Astrocyte of the cerebellum (primary cell): ENCODE measurements around the gene EIF4G3.

ENCODE experiments used
- DNase-seq: peaks from one replicate; pipeline ENCODE4 v3.0.0-alpha.2; 2011; ENCODE audit warnings: low read depth
- H3K4me3 ChIP-seq: 2 replicates; pipeline ENCODE4 v1.5.1; 2011; ENCODE audit warnings: mild to moderate bottlenecking, low read depth, low read length, moderate library complexity
- CTCF ChIP-seq: IDR thresholded peaks from 2 replicates; pipeline ENCODE4 v1.5.1; 2012; ENCODE audit warnings: low read length, low read depth, moderate library complexity, mild to moderate bottlenecking; ENCODE audit errors: missing control alignments
- in situ Hi-C: cut with HindIII; loops from 2 replicates; pipeline ENCODE4 v1.10.0; 2017; ENCODE audit warnings: low sequenced_read_pairs

Gene EIF4G3

GRCh38 chr1:21022279-21023040, 154.2 kb downstream of the EIF4G3 start:
- in situ Hi-C loops, result no loop called here
- no peak overlapping the region for H3K4me3 ChIP-seq
- peak; percentile 98 for DNase-seq
- TF ChIP-seq CTCF, result no peak

DNA sequence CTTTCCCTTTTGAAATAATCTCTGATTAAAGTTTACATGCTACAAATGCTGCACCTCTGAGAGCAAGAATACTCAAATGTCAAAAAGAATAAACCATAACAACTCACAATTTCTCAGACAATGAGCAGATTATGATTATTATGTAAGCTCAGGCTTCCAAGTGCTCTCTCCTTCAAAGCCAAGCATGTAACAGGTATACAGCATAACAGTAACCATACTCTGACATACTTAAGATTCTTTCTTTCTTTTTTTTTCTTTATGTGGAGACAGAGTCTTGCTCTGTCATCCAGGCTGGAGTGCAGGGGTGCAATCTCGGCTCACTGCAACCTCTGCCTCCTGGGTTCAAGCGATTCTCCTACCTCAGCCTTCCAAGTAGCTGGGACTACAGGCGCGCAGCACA, 155.4 kb downstream of the EIF4G3 start:
- in situ Hi-C loops, result no loop called here
- TF ChIP-seq CTCF, result no peak
- no peak for DNase-seq
- no peak overlapping the region for H3K4me3 ChIP-seq

DNA sequence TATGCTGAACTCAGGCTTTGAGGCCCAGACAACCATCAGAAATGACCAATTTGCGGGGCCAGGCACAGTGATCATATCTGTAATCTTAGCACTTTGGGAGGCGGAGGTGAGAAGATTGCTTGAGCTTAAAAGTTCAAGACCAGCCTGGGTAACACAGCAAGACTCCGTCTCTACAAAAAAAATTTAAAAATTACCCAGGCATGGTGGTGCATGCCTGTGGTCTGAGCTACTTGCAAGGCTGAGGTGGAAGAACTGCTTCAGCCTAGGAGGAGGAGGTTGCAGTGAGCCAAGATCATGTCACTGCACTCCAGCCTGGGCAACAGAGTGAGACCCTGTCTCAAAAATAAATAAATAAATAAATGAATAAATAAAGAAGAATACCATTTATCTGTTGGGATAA, 156.5 kb downstream of the EIF4G3 start:
- no peak for TF ChIP-seq CTCF
- in situ Hi-C loops, result no loop called here
- peak; percentile 24 for DNase-seq
- no peak overlapping the region for H3K4me3 ChIP-seq

- no peak for DNase-seq
- TF ChIP-seq CTCF, result no peak
- no peak overlapping the region for H3K4me3 ChIP-seq
- in situ Hi-C loops, result no loop called here
Measured at GRCh38 chr1:21018673-21019072, 158.0 kb downstream of the EIF4G3 start.

- TF ChIP-seq CTCF, result no peak
- H3K4me3 ChIP-seq, result no peak overlapping the region
- DNase-seq, result no peak
- in situ Hi-C loops, result no loop called here
Measured at GRCh38 chr1:21013510-21013909, 163.2 kb downstream of the EIF4G3 start.

DNA sequence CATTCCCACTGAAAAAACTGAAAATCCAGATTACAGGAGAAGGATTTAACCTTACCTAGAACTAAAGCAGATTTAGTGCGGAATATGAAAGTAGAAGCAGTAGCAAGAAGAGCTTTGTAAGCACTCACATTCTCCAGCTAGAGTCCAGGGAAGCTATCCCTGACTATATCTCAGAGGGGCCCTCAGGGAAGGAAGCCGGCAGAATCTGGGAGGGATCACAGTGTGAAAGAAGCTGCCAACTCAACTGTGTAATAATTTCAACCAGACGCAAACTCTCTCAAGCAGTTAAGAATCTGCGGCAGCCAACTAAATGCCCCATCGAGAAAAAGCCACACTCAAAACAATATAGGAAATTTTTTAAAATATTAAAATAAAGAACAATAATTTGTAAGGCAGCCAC, 163.8 kb downstream of the EIF4G3 start:
- in situ Hi-C loops, result no loop called here
- DNase-seq, result peak; percentile 90
- no peak for TF ChIP-seq CTCF
- no peak overlapping the region for H3K4me3 ChIP-seq
